HG02678 (cell line): ENCODE measurements around the gene SLC6A6.
"Not testable (repeated sequence)": the region's sequence is repeated elsewhere in the genome, so short reads cannot be mapped to it uniquely, and the experiment has no call there.

Experiments used
- ATAC-seq: cut with Tn5 transposase; IDR thresholded peaks from one replicate; pipeline ENCODE4 v1.9.1; 2021; ENCODE audit warnings: mild to moderate bottlenecking, moderate library complexity; ENCODE audit not compliant: unreplicated experiment

Gene SLC6A6

DNA sequence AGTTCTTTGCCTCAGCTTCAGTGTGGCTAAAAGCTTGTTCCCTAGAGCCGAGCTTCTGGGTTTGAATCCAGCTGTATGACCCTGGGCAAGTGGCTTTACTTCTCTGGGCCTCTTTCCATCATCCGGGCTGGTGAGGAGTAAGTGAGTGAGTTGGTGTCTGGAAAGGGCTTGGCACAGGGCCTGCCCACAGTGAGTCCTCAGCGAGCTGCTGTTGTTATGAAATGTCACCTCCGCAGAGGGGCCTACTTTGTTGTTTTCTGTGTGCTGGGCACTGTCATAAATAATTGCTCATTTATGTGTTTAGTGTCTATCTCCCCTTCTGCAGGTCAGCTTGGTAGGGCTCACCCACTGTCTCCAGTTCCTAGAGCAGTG is 31.7 kb downstream of the SLC6A6 start:
- ATAC-seq, result no peak

DNA sequence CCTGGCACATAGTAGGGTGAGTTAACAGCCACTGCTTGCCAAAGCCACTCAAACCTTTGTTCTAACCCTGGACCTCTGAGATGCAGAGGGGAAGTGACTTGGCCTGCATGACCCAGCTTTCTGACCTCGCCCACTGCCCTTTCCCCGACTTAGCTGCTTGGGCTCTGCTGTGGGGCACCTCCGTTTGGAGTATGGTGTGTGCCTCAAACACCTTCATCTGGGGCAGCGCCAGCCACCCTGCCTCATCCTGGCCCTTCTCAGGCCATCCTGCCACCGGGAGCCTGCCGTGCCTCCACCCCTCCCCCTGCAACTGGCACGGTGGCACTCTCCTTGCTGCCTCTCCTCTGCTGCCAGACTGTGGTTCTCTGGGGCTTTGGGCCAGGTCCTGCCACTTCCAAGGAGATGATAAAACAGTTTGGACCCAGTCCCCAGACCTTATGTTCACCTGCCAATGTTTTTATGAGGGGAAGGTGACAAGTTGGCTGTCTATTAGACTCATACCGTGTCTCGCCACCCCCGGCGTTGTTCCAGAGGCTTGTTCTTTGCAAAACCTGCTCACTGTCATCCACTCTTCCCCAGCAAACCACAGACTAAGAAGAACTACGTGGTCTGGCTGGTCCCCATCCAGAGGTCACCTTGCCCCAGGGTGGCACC is 32.2 kb downstream of the SLC6A6 start:
- no peak for ATAC-seq

DNA sequence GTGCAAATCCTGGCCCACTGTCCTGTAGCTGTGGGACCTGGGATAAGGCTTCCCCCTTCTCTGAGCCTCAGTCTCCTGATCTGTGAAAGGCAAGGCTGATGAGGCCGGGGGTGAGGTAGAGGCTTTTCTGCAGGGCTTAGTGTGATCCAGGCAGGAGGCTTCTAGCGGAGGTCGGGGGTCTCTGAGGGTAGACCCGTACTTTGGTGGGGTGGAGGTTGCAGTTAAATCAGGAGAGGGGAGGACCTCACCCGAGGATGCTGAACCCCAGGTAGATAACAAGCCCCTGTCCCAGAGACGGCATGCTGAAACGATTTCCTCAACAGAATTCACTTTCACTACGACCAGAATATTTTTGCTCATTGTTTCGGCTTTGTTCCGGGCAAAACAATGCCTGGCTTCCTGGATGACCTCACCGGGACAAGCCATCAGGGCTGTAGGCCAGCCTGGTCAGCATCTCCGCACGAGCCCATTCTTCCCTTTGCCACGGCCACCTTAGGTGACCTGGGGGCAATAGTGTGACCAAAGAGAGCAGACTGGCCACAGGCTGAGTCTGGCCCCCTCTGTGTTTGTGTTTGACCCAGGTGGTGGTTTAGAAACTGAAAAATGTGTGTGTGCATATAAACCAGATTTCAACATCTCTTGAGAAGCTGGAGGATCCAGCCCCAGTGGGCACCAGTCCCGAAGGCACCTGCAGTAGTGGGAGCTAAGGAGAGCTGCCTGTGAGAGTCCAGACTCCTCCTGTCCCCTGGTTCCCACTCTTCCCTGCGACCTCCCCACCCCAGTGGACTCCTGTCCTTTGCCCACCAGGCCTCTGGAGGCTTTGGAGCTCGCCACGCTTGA is 33.0 kb downstream of the SLC6A6 start:
- ATAC-seq, result no peak

DNA sequence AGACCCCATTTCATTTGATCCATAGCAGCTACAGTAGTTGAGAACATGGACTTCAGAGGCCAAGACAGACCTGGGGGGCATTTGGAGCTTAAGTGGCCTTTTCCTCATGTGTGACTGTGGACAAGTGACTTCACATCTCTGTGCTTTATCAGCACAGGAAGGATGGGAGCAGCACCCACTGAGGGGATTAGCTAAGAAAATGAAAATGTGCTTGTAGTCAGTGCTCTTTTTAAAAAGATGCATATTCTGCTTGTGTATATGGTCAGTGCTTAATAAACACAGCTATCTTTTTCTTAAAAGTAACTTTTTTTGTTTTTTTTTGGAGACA is 34.5 kb downstream of the SLC6A6 start:
- ATAC-seq, result no peak

DNA sequence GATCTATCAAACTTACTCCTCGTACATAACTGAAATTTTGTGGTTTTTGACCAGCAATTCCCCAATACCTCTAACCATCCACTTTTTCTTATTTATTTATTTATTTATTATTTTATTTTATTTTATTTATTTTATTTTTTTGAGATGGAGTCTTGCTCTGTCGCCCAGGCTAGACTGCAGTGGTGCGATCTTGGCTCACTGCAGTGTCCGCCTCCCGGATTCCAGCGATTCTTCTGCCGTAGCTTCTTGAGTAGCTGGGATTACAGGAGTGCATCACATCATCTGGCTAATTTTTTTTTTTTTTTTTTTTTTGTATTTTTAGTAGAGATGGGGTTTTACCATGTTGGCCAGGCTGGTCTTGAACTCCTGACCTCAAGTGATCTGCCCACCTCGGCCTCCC is 35.3 kb downstream of the SLC6A6 start:
- not testable (repeated sequence) for ATAC-seq

DNA sequence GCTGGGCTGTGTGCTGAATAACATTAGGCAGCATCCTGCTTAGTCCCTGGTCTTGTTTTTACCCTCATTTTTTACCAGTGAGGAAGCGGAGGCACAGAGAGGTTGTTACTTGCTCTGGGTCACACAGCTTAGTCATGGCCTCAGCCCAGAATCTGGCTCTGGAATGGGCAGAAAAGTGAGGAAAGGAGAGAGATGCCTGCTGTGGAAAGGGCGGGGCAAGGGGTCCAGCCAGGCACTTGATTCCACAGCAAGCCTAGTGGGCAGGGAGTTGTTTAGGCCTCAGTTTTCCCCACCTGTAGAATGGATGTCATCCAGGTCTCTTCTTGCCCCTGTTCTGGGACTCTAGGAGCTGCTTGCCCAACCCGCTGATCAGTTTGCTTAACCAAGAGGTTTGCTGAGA is 35.9 kb downstream of the SLC6A6 start:
- no peak for ATAC-seq

DNA sequence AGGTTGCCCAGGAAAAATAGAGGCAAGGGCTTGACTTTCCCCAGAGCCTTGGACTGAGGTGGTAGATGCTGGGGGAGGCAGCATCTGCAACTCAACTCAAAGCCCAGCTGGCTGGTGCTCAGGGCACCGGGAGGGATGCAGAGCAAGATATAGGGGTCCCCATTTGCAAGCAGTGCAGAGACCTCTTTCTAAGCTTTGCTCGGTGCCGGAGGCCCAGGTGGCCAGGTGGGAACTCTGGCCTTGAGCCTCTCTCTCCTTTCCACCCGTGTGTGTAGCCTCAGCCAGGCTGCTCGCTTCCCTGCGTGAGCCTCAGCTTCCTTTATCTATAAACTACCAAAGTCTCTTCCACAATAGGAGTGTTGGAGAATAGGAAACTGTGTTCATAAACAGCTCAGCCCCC is 36.5 kb downstream of the SLC6A6 start:
- no peak for ATAC-seq

DNA sequence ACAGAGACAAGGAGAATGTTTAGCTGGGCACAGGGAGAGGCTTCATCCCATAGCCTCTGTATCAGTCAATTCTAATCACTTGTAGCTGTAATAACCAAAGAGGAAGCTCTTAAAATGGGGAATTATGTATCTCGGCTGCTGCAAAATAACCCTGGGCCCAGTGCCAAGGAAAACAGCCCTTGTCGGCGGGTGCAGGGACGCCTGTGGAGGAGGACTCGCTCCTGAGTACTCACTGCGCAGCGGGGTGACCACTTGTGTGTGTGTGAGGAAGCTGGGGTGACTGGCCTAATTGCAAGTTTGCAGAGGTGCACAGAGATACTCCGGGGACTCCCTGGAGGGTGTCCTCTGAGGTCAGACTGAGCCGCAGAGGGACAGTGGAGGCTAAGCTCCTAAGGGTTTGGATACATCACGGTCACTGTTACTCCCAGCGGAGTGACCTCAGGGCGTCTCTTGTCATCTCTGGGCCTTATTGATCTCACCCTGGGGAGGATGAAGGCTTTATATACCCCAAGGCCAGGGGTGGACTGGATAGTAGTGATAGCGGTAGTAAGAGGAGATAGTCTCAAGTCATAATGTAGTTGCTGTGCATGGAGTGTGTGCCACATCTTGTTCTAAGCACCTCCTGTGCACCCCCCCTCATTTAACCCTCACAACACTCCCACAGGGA is 37.2 kb downstream of the SLC6A6 start:
- ATAC-seq, result no peak

DNA sequence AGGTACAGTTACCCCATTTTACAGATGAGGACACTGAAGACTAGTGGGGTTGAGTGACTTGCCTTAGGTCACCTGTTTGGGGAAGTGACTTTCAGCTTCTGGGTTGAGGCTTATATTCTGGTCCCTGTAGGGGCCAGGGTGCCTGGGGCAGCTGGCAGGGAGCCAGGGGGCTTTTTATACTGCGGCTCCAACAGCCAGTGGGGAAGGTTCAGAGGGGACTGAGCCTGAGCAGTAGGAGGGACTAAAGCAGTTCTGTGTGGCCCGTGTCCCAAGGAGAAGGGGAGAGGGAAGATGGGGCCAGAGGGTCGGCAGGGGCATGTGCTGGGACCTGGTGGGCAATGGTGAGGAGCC is 37.7 kb downstream of the SLC6A6 start:
- no peak for ATAC-seq

DNA sequence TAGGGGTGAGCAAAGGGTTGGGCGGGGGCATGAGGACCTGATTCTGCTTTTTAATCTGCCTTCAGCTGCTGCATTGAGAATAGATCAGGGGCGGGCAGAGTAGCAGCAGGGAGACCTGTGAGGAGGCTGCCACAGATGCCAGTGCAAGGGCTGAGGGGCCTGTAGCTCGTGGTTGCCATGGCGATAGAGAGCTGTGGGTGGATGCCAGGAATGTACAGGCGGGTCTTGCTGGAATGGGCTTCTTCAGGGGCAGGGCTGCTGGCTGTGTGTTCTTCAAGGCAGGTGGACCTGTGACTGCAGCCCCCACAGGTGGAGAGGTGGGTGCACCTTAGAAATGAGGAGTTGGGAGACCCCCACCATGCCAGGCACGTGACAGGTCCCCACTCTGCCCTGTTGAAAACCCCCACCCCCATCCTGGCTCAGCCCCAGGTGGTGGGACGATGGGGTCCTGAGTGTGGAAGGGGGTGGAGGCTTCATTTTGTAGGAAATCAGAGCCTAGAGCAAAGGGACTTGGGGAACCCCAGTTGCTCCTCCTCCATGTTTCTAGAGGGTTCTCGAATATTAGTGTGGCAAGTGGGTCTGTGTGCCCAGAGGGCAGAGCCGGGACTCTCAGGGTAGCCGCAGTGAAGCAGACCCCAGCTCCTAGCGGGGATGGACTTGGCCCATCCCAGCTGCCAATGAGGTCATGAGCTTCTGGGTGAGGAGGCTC is 38.3 kb downstream of the SLC6A6 start:
- ATAC-seq, result no peak

DNA sequence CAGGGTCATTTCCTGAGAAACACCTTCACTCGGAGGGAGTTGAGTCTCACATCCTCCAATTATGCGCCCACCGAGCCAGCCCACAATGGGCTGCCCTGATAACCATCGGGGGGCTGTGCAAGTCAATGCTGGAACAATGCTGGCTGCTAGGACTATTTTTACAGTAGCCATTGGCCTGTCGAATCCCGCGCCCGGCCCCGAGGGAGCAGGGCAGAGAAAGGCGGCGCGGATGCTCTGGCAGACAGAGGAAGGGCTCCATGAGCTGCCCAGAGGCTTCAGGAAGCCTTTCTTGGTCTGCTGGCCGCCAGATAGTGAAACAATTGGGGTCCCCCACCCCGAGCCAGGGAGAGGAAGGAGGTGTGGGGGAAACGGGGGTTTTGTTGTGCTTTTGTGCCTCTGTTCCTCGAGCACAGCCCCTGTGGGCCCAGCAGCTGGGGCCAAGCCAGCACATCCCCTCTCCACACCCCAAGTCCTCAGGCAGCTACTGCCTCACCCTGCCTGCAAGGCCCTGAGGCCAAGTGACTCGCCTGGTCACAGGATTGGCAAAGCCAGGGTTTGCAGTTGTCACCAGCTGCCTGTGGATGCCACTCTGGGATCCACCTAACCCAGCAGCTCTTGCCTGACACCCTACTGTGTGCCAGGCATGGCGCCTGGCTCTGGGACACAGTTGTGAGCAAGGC is 39.0 kb downstream of the SLC6A6 start:
- ATAC-seq, result no peak

DNA sequence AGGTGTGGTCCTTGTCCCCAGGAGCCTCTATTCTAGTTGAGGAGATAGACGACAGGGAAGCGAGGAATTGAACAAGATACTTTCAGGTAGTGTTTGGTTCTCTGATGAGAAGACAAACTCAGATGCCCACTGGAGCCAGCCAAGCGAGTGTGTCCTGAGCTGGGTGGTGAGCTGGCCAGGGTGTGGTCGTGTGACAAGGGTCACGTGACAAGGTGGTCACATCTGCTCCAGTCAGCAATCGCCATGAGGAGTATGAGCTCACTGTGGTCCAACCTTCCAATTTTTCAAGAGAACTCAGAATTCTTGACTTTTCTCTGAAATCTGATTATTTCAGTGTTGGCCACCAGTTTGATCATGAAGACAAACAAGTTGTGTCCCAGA is 39.5 kb downstream of the SLC6A6 start:
- no peak for ATAC-seq

DNA sequence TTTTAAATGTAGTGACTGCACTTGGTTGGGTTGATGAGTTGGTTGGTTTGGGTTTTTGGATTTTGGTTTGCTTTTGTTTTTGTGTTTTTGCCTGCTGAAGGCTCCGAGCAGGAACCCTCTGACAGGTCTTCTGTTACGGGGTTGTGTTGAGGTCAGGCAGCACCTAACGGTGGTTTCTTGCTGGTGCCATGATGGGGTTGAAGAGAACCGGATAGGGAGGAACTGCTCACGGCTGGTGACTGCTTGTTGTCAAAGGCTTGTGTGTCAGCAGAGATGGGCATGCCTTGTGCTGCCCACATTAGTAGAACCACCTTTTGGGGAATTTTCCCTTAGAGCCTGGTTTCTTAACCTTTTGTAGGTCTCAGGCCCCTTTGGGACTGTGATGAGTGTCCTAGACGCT is 42.0 kb downstream of the SLC6A6 start:
- no peak for ATAC-seq

DNA sequence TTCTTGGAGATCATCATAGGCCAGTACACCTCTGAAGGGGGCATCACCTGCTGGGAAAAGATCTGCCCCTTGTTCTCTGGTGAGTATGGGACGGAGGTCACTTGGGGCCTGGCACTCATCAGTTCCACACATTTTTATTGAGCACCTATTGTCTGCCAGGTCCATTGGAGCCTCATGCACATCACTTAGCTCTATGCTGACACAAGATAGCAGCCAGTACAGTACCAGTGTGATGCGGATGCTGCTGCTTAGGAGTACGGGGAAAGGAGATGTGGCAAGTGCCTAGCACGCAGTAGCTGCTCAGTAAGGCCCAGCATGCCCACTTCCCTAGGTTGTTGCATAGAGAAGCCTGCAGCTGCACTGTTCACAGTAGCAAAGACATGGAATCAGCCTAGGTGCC is 43.4 kb downstream of the SLC6A6 start:
- no peak for ATAC-seq

DNA sequence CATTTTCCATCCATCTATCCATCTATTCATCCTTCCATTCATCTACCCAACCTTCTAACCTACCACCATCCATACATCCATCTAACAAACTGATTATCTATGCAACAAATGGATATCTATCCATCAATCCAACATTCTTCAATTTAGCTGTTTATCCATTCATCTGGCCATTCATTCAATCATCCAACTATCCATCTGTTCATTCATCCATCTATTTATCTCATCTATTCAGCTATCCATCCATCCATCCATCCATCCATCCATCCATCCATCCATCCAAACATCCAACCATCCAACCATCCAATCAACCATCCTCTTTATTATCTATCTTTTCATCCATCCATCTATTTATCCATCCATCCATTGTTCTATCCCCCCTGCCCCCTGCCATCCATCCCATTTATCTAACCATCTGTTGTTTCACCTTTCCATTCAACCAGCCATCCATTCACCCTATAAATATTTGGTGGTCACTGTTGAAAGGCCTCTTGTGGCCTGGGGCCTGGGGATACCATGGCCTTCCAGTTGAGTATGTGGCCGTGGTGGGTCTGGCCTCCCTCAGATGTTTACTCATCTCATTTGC is 44.7 kb downstream of the SLC6A6 start:
- no peak for ATAC-seq

DNA sequence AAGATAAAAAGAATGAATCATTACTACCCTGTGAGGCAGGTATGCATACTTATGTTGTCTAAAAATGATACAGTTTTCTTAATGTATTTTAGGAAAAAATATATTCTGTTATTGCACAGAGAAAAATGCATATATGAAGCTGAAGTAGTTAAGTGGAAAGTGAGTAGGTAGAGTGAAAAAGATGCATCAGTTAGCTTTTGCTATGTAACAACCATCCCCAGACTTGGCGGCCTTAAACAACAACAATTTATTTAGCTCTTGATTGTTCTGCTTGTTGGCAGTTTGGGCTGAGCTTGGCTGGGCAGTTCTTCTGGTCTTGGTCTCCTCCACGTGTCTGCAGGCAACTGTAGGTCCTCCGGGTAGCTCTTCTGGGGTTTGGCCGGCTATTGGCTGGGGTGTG is 45.7 kb downstream of the SLC6A6 start:
- no peak for ATAC-seq

DNA sequence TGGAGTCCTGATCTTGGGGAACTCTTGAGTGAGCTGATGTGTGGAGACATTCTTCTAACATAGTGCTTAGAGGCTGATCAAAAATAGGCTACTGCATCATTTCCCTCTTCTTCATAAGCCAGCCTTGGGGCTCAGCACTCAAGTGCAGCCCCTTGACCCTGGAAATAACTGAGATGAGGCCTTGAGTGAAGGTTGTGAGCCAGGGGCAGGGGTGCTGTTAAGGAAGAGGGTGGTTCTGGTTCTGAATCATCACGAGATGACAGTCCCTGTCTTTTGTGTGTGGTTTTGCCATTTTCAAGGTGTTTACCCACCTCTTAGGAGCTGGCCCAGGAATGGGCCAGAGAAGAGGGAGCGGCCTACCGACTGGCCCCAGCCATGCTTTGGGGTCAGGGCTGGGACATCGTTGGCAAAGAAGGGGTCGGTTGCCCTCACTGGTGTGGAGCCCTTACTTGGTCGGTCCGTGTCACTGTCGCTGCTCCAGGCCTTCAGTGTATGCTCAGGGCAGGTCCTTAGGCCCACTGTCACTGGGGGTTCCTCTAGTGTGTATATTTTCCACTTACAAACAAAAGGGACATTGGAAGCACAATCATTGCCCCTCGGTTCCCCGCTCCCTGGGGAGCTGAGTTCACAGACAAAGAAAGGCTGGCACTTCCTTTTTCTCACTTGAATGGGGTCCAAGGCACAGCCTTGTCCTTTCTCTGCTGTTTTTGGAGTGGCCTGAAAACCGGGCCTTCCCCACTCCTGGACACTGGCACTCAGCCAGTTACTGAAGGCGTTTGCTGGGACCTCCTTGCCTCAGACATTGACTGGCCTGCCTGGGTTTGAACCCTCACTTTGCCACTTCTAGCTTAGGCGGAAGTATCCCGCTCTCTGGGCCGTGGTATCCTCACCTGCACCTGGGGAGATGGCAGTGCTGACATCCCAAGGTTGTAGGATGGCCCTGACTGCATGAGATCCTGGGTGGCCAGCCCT is 46.6 kb downstream of the SLC6A6 start:
- no peak for ATAC-seq

DNA sequence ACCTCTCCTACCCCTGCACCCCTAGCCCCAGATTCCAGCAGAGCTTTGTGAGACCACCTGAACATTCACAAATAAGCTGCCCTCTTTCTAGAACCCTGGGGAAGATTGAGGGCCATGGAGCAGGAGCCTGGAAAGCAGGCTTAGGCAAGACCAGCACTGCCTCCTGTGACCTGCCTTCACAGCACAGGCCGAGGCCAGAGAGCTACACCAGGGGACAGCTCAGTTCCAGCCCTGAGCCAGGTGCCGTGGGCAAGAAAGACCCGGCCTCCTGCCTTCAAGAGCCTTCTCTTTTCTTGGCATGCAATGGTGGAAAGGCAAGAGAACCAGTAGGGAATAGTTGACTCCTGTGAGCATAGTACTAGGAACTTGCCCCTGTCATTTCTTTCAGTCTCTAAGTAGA is 48.1 kb downstream of the SLC6A6 start:
- no peak for ATAC-seq

DNA sequence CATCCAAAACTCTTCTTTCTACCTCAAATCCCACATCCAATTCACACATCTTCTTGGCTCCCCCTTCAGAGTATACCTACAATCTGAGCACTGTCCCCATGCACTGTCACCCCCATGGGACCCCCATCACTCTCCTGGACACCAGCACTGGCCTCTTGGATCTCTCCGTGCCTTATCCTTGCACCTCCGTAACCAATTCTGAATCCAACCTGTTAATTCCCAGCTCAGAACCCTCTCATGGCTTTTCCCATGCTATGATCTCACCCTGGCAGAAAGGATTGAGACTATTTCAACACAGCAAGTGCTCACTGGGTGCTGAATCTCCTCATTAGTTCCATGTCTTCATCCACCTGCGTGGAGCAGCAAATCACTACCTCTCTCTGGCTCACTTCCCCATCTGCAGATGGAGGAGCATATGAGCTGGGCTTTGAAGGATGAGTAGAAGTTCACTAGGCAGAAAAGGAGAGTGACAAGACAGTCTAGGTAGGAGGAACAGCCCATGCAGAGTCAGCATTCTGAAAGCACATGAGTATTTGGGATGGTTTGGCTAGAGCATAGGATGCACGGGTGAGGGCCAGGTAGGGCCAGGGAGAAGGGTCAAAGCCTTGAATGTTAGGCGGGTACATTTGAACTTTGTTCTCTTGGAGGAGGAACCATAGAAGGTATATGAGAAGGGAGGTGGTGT is 48.7 kb downstream of the SLC6A6 start:
- ATAC-seq, result no peak
